Measurements from ENCODE around the gene SLC29A2.
"Not testable (repeated sequence)": the region's sequence is repeated elsewhere in the genome, so short reads cannot be mapped to it uniquely, and the experiment has no call there.

The SLC29A2 gene

GRCh38 chr11:66363187-66363601, 8.4 kb downstream of the SLC29A2 start:
- no peak for DNase-seq (ENCODE audit: low read depth, low spot score)
- in situ Hi-C loops (cut with HindIII; ENCODE audit: low sequenced_read_pairs) = no loop called here
- H3K4me3 ChIP-seq (ENCODE audit: low read depth, low read length) = no peak overlapping the region
- TF ChIP-seq CTCF (IDR thresholded peaks at IDR 0.05; ENCODE audit: low read depth, low read length) = no peak

- TF ChIP-seq CTCF (IDR thresholded peaks at IDR 0.05; ENCODE audit: low read depth, low read length) = no peak
- no peak for DNase-seq (ENCODE audit: low read depth, low spot score)
- in situ Hi-C loops (cut with HindIII; ENCODE audit: low sequenced_read_pairs) = no loop called here
- no peak overlapping the region for H3K4me3 ChIP-seq (ENCODE audit: low read depth, low read length)
These were observed 8.9 kb downstream of the SLC29A2 start for GRCh38 chr11:66362481-66363147.

DNA sequence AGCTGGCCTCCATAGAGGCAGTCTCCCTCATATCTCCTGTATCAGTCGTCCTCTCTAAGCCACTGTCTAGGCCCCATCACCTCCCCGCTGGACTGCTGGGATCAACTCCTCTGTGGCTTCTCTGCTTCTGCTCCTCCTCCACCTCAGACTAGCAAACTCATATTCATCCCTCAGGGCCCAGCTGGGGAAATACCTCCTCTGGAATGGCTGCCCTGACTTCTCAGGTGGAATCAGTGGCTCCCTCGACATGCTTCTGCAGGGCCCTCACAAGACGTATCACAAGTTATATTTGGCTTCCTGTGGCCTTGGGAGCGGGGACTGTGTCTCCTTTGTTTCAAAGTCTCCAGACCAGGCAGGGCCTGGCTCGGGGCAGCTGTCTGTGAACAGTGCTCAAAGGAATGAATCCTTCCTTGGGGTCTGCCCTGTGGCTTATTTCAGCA, 10.0 kb downstream of the SLC29A2 start:
- no peak for TF ChIP-seq CTCF (IDR thresholded peaks at IDR 0.05; ENCODE audit: low read depth, low read length)
- in situ Hi-C loops (cut with HindIII; ENCODE audit: low sequenced_read_pairs) = no loop called here
- no peak for DNase-seq (ENCODE audit: low read depth, low spot score)
- H3K4me3 ChIP-seq (ENCODE audit: low read depth, low read length) = no peak overlapping the region

DNA sequence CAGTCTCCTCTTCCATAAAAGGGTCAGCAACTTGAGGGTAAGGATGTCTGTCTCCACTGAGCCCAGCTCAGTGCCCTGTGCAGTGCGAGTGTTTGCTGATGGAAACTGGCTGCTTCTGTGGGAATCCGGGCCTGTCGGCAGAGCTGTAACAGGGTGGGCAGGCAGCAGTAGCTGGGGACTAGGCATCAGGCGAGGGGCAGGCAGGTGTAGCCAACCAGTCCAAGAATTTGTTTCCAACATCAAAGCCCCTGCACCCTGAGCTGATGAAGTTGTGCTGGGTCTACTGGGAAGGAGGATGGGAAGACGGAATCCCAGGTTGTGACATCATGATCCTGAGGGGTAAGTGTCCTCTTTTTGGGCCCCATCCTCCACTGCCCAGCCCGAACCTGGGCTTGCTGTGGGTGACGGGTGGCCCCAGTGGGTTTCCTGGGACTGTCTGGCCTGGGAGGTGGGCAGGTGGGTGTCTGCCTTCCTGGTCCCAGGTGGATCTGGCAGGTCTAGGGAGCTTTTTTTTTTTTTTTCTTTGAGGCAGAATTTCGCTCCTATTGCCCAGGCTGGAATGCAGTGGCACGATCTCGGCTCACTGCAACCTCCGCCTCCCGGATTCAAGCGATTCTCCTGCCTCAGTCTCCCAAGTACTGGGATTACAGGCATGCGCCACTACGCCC, 11.0 kb downstream of the SLC29A2 start:
- no peak overlapping the region for H3K4me3 ChIP-seq (ENCODE audit: low read depth, low read length)
- TF ChIP-seq CTCF (IDR thresholded peaks at IDR 0.05; ENCODE audit: low read depth, low read length) = no peak
- no peak for DNase-seq (ENCODE audit: low read depth, low spot score)
- in situ Hi-C loops (cut with HindIII; ENCODE audit: low sequenced_read_pairs) = no loop called here

GRCh38 chr11:66359662-66360087, 11.9 kb downstream of the SLC29A2 start:
- in situ Hi-C loops (cut with HindIII; ENCODE audit: low sequenced_read_pairs) = no loop called here
- TF ChIP-seq CTCF (IDR thresholded peaks at IDR 0.05; ENCODE audit: low read depth, low read length) = no peak
- no peak overlapping the region for H3K4me3 ChIP-seq (ENCODE audit: low read depth, low read length)
- no peak for DNase-seq (ENCODE audit: low read depth, low spot score)

- in situ Hi-C loops (cut with HindIII; ENCODE audit: low sequenced_read_pairs); H3K4me3 ChIP-seq (ENCODE audit: low read depth, low read length); DNase-seq (ENCODE audit: low read depth, low spot score): not testable (repeated sequence)
These were observed 20.9 kb downstream of the SLC29A2 start for GRCh38 chr11:66350560-66351235.

GRCh38 chr11:66349084-66349386, 22.5 kb downstream of the SLC29A2 start:
- no peak for DNase-seq (ENCODE audit: low read depth, low spot score)
- in situ Hi-C loops (cut with HindIII; ENCODE audit: low sequenced_read_pairs) = no loop called here
- no peak for TF ChIP-seq CTCF (IDR thresholded peaks at IDR 0.05; ENCODE audit: low read depth, low read length)
- no peak overlapping the region for H3K4me3 ChIP-seq (ENCODE audit: low read depth, low read length)
